Nephron progenitor cell (in vitro differentiated cells): ENCODE measurements around the gene PLA2G2E.
"Not testable (repeated sequence)": the region's sequence is repeated elsewhere in the genome, so short reads cannot be mapped to it uniquely, and the experiment has no call there.

Source experiments
- DNase-seq: peaks from one replicate; pipeline ENCODE4 v3.0.0; 2021
- H3K27ac Mint-ChIP-seq: 2 replicates; pipeline ENCODE4 v1.8.0; 2021; ENCODE audit warnings: mild to moderate bottlenecking, moderate library complexity, mixed read lengths
- H3K27me3 Mint-ChIP-seq: 2 replicates; pipeline ENCODE4 v1.8.0; 2021; ENCODE audit warnings: mild to moderate bottlenecking, low read depth, mixed read lengths; ENCODE audit not compliant: poor library complexity
- H3K36me3 Mint-ChIP-seq: 2 replicates; pipeline ENCODE4 v1.8.0; 2021; ENCODE audit warnings: low read depth, mixed read lengths
- H3K4me1 Mint-ChIP-seq: 2 replicates; pipeline ENCODE4 v1.8.0; 2021; ENCODE audit warnings: mixed read lengths
- H3K4me3 Mint-ChIP-seq: 2 replicates; pipeline ENCODE4 v1.8.0; 2021; ENCODE audit warnings: mild to moderate bottlenecking, moderate library complexity, mixed read lengths
- H3K9me3 Mint-ChIP-seq: 2 replicates; pipeline ENCODE4 v1.8.0; 2021; ENCODE audit warnings: mild to moderate bottlenecking, moderate library complexity, mixed read lengths
- TF ChIP-seq, protein P1 (sequence below): fragments of 200-600 bp; sonication (generic); IDR thresholded peaks from 2 replicates; pipeline ENCODE4 v1.5.0; 2021; ENCODE audit warnings: antibody characterized with exemption

Gene PLA2G2E

DNA sequence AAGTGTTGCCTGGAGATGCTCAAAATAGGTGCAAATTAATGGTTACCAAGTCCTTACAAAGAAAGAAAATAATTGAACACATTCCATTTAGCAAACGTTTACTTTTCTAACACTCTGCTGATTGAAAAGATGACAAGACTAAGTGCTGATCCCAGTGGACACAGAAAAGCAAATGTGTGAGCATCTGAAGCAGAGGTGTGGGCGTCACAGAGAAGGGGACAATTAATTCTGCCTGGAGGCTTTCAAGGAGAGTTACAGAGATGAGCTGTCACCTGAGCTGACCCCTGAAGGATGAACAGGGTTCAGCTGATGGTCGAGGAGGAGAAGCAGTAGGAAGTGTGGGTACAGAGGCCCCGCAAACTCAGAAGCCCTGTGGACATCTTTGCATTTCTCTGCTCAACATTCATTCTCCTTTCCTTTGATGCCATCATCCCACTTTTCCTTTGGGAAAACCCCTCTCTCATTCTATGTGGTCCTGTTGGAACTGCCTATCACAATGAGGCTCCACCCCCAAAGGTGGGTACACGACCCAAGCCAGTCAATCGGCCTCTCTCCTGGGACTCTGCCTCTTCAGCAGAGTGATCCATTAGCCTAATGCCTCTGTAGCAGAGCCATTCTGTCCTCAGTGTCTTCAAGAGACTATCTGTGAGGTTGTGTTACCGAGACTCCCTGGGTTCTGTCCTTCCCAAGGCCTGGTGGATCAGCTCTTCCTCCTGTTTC, 17.2 kb upstream of the PLA2G2E start:
- no peak for DNase-seq
- Mint-ChIP-seq H3K4me3 (no peak overlapping the region), H3K9me3 (peaks cover 8% of the 10 kb centered on the region), H3K36me3 (no peaks in the 10 kb centered on the region), H3K27ac (no peak overlapping the region), H3K27me3 (peaks cover 12% of the 10 kb centered on the region), H3K4me1 (peaks cover 12% of the 10 kb centered on the region)
- TF ChIP-seq, protein P1, sequence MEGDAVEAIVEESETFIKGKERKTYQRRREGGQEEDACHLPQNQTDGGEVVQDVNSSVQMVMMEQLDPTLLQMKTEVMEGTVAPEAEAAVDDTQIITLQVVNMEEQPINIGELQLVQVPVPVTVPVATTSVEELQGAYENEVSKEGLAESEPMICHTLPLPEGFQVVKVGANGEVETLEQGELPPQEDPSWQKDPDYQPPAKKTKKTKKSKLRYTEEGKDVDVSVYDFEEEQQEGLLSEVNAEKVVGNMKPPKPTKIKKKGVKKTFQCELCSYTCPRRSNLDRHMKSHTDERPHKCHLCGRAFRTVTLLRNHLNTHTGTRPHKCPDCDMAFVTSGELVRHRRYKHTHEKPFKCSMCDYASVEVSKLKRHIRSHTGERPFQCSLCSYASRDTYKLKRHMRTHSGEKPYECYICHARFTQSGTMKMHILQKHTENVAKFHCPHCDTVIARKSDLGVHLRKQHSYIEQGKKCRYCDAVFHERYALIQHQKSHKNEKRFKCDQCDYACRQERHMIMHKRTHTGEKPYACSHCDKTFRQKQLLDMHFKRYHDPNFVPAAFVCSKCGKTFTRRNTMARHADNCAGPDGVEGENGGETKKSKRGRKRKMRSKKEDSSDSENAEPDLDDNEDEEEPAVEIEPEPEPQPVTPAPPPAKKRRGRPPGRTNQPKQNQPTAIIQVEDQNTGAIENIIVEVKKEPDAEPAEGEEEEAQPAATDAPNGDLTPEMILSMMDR: no peak

DNA sequence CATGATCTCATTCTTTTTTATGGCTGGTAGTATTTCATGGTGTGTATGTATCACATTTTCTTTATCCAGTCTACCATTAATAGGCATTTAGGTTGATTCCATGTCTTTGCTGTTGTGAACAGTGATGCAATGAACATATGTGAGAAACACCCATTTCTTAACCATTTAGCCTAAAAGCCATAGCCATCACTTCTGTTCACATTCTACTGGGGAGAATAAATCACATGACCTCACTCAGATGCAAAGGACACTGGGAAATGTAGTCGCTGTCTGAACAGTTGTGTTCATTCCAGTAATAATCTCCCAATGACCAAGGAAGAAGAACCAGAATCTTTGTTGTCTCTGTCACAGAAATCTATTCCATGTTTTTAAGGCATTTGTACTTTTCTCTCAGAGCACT, 15.1 kb upstream of the PLA2G2E start:
- H3K4me1 Mint-ChIP-seq: peaks cover 12% of the 10 kb centered on the region
- H3K27me3 Mint-ChIP-seq: peaks cover 12% of the 10 kb centered on the region
- no peak for DNase-seq
- TF ChIP-seq, protein P1: no peak
- peaks cover 12% of the 10 kb centered on the region for H3K9me3 Mint-ChIP-seq
- no peak overlapping the region for H3K27ac Mint-ChIP-seq
- no peak overlapping the region for H3K4me3 Mint-ChIP-seq
- H3K36me3 Mint-ChIP-seq: no peaks in the 10 kb centered on the region

DNA sequence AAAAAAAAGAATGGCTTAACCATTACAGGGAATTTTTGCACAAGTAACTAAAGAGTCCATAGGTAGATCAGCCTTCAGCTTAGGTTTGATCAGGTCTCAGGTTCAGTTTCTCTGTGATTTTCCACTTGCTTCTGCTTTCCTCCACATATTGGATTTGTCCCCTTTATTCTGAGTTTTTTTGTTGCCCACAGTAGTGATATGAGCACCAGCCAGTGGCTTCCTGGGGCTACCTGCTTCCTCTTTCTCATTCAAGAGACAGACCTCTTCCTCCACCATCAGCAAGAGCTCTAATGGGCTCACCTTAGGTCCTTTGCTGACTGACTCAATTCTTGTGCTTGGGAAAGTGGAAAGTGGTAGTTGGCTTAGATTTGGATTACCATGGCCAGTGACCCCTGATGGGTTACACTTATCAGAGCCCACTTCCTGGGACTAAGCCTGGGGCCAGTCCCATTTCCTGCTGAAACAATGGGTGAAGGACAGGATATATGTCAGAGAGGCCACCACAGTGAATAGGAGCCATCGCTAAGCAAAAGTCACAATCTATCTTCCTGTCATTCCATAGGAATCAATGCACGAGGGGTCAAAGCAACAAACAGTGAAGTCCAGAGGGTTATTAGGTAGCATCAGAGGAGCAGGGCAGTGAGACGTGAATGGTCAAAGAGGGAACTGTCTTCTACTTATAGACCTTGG, 12.8 kb upstream of the PLA2G2E start:
- DNase-seq: no peak
- Mint-ChIP-seq H3K4me1 (peaks cover 12% of the 10 kb centered on the region), H3K36me3 (peaks cover 6% of the 10 kb centered on the region)

DNA sequence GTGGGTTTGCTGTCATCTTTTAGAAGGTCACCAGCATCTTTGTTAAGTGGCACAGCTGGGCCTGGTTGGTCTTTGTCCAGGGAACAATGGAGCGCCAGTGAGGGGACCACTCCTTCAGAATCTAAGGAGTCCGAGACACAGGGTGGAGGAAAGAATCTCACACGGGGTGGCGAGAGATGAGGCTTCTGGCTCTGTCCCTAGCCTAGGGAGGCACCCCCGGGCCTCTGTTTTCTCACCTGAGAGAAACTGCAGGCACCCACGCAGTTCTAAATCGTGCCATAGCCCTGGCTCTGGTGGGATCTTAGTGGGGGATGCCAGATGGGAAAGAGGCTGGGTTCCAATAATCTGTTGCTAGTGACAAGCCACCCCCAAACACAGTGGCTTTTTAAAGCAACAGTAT, 10.9 kb upstream of the PLA2G2E start:
- no peak for DNase-seq
- Mint-ChIP-seq H3K9me3 (peaks cover 41% of the 10 kb centered on the region), H3K27me3 (peaks cover 7% of the 10 kb centered on the region), H3K4me1 (no peaks in the 10 kb centered on the region), H3K27ac (no peak overlapping the region), H3K36me3 (peaks cover 6% of the 10 kb centered on the region), H3K4me3 (no peak overlapping the region)
- TF ChIP-seq, protein P1: no peak

More for the DNA sequence above, 12.8 kb upstream of the PLA2G2E start:
- Mint-ChIP-seq H3K9me3 (peaks cover 25% of the 10 kb centered on the region), H3K4me3 (no peak overlapping the region), H3K27ac (no peak overlapping the region), H3K27me3 (peaks cover 11% of the 10 kb centered on the region)
- TF ChIP-seq, protein P1: no peak

DNA sequence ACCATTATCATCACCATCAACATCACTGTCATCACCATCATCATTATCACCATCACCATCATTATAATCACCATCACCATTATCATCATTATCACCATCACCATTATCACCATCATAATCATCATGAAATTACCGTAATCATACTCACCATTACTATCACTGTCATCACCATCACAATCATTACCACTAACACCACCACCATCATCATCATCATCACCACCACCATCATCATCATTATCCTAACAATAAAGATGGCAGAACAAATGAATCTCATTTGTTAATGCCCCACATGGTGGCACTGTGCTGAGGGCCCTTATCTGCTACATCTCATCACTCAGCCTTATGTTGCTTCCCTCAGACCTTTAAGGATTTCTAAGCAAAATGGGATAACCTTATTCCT, 9.4 kb upstream of the PLA2G2E start:
- TF ChIP-seq, protein P1: no peak
- DNase-seq: no peak
- peaks cover 6% of the 10 kb centered on the region for H3K36me3 Mint-ChIP-seq
- H3K27ac Mint-ChIP-seq: no peak overlapping the region
- peaks cover 44% of the 10 kb centered on the region for H3K9me3 Mint-ChIP-seq
- no peak overlapping the region for H3K4me3 Mint-ChIP-seq
- no peaks in the 10 kb centered on the region for H3K4me1 Mint-ChIP-seq
- peaks cover 3% of the 10 kb centered on the region for H3K27me3 Mint-ChIP-seq

DNA sequence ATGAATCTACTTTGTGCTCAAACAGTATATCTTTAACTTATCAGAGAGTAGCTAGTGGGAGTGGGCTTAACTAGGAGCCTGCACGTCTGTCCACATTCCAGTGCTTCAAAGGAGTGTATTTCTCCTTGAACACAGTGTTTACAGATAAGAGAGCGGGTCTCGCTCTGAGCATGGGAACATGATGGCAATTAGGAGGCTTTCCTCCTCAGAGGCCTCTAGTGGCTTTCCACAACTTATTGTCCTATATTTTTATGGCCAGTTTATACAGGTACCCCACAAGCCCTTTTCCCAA, 3.7 kb upstream of the PLA2G2E start:
- not testable (repeated sequence) for H3K27ac Mint-ChIP-seq, H3K4me3 Mint-ChIP-seq, H3K36me3 Mint-ChIP-seq, DNase-seq, H3K27me3 Mint-ChIP-seq
- H3K9me3 Mint-ChIP-seq: peaks cover 31% of the 10 kb centered on the region
- H3K4me1 Mint-ChIP-seq: peaks cover 34% of the 10 kb centered on the region
